DOHH2 (cell line): ENCODE data around the gene OTUD4.

Source experiments
- EZH2phosphoT487 ChIP-seq: fragments of 200-600 bp; sonication (generic); IDR thresholded peaks from 2 replicates; pipeline ENCODE4 v1.6.1; 2017; ENCODE audit warnings: borderline replicate concordance, mild to moderate bottlenecking, antibody characterized with exemption, low read length, moderate library complexity, mixed read lengths
- TF ChIP-seq, protein P1 (sequence below): fragments of 200-600 bp; sonication (generic); IDR thresholded peaks from one replicate; pipeline ENCODE4 v1.5.1; 2014; ENCODE audit warnings: antibody characterized with exemption, mild to moderate bottlenecking, low read depth, low read length; ENCODE audit not compliant: poor library complexity, severe bottlenecking

GRCh38 chr4:145199051-145199716 is 18.8 kb upstream of the OTUD4 start:
- TF ChIP-seq, protein P1, sequence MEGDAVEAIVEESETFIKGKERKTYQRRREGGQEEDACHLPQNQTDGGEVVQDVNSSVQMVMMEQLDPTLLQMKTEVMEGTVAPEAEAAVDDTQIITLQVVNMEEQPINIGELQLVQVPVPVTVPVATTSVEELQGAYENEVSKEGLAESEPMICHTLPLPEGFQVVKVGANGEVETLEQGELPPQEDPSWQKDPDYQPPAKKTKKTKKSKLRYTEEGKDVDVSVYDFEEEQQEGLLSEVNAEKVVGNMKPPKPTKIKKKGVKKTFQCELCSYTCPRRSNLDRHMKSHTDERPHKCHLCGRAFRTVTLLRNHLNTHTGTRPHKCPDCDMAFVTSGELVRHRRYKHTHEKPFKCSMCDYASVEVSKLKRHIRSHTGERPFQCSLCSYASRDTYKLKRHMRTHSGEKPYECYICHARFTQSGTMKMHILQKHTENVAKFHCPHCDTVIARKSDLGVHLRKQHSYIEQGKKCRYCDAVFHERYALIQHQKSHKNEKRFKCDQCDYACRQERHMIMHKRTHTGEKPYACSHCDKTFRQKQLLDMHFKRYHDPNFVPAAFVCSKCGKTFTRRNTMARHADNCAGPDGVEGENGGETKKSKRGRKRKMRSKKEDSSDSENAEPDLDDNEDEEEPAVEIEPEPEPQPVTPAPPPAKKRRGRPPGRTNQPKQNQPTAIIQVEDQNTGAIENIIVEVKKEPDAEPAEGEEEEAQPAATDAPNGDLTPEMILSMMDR = no peak
- no peak for TF ChIP-seq EZH2phosphoT487
